ENCODE measurements around the gene UTP11.

- TF ChIP-seq POLR2A (IDR thresholded peaks at IDR 0.05; ENCODE audit: low read depth, low read length), result no peak
- TF ChIP-seq POLR2AphosphoS5 (IDR thresholded peaks at IDR 0.05; ENCODE audit: low read depth, low read length), result no peak
- TF ChIP-seq TAF1 (IDR thresholded peaks at IDR 0.05; ENCODE audit: borderline replicate concordance, low read depth, low read length), result no peak
These were observed 38.6 kb downstream of the UTP11 start for GRCh38 chr1:38051079-38051543.

Data from GM12892 (cell line).